G401.6 (cell line): ENCODE results near the gene SETD5.

Source experiments
- FAIRE-seq: peaks from 2 replicates; lab custom pipeline; 2012; peaks lifted over from hg19 to GRCh38; lab: Jason Lieb, UNC

Gene SETD5

GRCh38 chr3:9514956-9515355 lies 117.5 kb downstream of the SETD5 start:
- no peak for FAIRE-seq

- no peak for FAIRE-seq
Measured at GRCh38 chr3:9525078-9525477, 127.7 kb downstream of the SETD5 start.
